Uterus (tissue), 2 donors: Measurements from ENCODE around the gene REL.

Source experiments
- CTCF ChIP-seq, 4 experiments: fragments of 200-600 bp in 2 of 4; fragments of 450-650 bp in 2 of 4; sonication (generic) in 2 of 4; IDR thresholded peaks; one replicate each; pipeline ENCODE4 v1.5.1; 2016 to 2019; ENCODE audit warnings: antibody characterized with exemption in 4 of 4, mild to moderate bottlenecking in 2 of 4, moderate library complexity in 1 of 4
- POLR2A ChIP-seq, 2 donors: fragments of 450-650 bp; IDR thresholded peaks; one replicate each; pipeline ENCODE4 v1.6.1; 2016; ENCODE audit warnings: antibody characterized with exemption in 2 of 2, mild to moderate bottlenecking in 1 of 2, moderate library complexity in 1 of 2

- TF ChIP-seq POLR2A (IDR thresholded peaks at IDR 0.05) (no peak), CTCF (IDR thresholded peaks at IDR 0.05) (no peak)
These were observed 32.2 kb upstream of the REL start for GRCh38 chr2:60849187-60849586.
